ENCODE measurements around the gene SLC39A6.

DNA sequence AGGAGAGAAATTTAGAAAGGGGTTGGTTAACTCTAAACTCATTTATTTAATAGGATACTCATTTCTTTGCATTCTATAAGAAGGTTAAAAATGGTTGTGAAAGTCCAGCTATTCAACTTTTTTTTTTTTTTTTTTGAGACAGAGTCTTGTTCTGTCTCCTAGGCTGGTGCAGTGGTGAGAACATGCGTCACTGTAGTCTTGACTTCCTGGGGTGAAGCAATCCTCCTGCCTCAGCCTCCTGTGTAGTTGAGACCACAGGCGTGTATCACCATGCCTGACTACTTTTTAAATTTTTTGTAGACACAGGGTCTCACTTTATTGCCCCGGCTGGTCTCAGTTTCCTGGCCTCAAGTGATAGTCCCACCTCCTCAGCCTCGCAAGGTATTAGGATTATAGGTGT lies 12.4 kb upstream of the SLC39A6 start:
- no peak for TF ChIP-seq CTCF (IDR thresholded peaks at IDR 0.05)
- TF ChIP-seq POLR2A (IDR thresholded peaks at IDR 0.05): no peak

Data from heart left ventricle (tissue), 13 donors.